HEK293 (cell line): ENCODE measurements around the gene ANAPC2.

Experiments
- CTCF ChIA-PET: fragments of 350-600 bp; formaldehyde crosslinking; extraction: SDS; loops from one replicate; lab custom pipeline; 2021; ENCODE audit warnings: antibody characterized with exemption; lab: Yijun Ruan, JAX
- POLR2A ChIA-PET: fragments of 300-600 bp; formaldehyde crosslinking; extraction: SDS; loops from one replicate; lab custom pipeline; 2020; ENCODE audit warnings: antibody characterized with exemption, inconsistent platforms; lab: Yijun Ruan, JAX
- H3K27ac ChIP-seq: fragments of 200-500 bp; sonication (Bioruptor generic); 2 replicates; pipeline ENCODE4 v1.5.1; 2014; ENCODE audit warnings: low read depth, low read length, control low read depth, inconsistent platforms; ENCODE audit errors: extremely low read depth
- H3K36me3 ChIP-seq, 2 experiments: fragments of 200-500 bp in 1 of 2; sonication (Bioruptor generic) in 1 of 2; 1 replicate in 1 of 2; 2 replicates in 1 of 2; pipeline ENCODE4 v1.5.1; 2014 to 2017; ENCODE audit warnings: inconsistent platforms in 2 of 2, low read length in 2 of 2; ENCODE audit not compliant: control insufficient read depth in 2 of 2, insufficient read depth in 1 of 2
- H3K4me1 ChIP-seq: fragments of 200-500 bp; sonication (Bioruptor generic); 2 replicates; pipeline ENCODE4 v1.5.1; 2014; ENCODE audit warnings: mild to moderate bottlenecking, low read length, inconsistent platforms; ENCODE audit not compliant: control insufficient read depth, insufficient read depth
- H3K4me3 ChIP-seq: 2 replicates; pipeline ENCODE4 v1.5.1; 2011; ENCODE audit warnings: low read depth, mild to moderate bottlenecking, control low read depth, low read length, moderate library complexity
- H3K9me3 ChIP-seq: fragments of 200-500 bp; sonication (Bioruptor generic); 2 replicates; pipeline ENCODE4 v1.5.1; 2014; ENCODE audit warnings: low read depth, low read length, inconsistent platforms; ENCODE audit not compliant: control insufficient read depth, insufficient read depth
- ATF2 ChIP-seq: fragments of 450-650 bp; formaldehyde crosslinking; IDR thresholded peaks from 2 replicates; pipeline ENCODE4 v1.5.1; 2016; ENCODE audit warnings: missing biosample characterization, missing genetic modification characterization, low read depth
- FEZF1 ChIP-seq: fragments of 450-650 bp; formaldehyde crosslinking; IDR thresholded peaks from 2 replicates; pipeline ENCODE4 v1.5.1; 2016; ENCODE audit warnings: missing biosample characterization, missing genetic modification characterization
- GLI2 ChIP-seq: fragments of 450-650 bp; formaldehyde crosslinking; IDR thresholded peaks from 2 replicates; pipeline ENCODE4; 2017; ENCODE audit warnings: missing biosample characterization, missing genetic modification characterization, low read depth, borderline replicate concordance
- HOXA7 ChIP-seq: sonication (generic); formaldehyde crosslinking; IDR thresholded peaks from 2 replicates; pipeline ENCODE4 v1.8.1; 2022; ENCODE audit warnings: missing genetic modification reagents, borderline replicate concordance
- INSM2 ChIP-seq: fragments of 450-650 bp; formaldehyde crosslinking; IDR thresholded peaks from 2 replicates; pipeline ENCODE4 v1.5.1; 2016; ENCODE audit warnings: missing biosample characterization, missing genetic modification characterization
- PRDM4 ChIP-seq: fragments of 450-650 bp; formaldehyde crosslinking; IDR thresholded peaks from 2 replicates; pipeline ENCODE4 v1.5.1; 2017; ENCODE audit warnings: missing biosample characterization, missing genetic modification characterization
- YY1 ChIP-seq: fragments of 450-650 bp; formaldehyde crosslinking; IDR thresholded peaks from 2 replicates; pipeline ENCODE4 v1.5.1; 2018; ENCODE audit warnings: missing biosample characterization, missing genetic modification characterization
- ZEB2 ChIP-seq: fragments of 450-650 bp; formaldehyde crosslinking; IDR thresholded peaks from 2 replicates; pipeline ENCODE4 v1.5.1; 2016; ENCODE audit warnings: missing biosample characterization, missing genetic modification characterization
- ZIC2 ChIP-seq: fragments of 450-650 bp; formaldehyde crosslinking; IDR thresholded peaks from 2 replicates; pipeline ENCODE4 v1.5.1; 2016; ENCODE audit warnings: missing biosample characterization, missing genetic modification characterization
- ZNF133 ChIP-seq: fragments of 450-650 bp; formaldehyde crosslinking; IDR thresholded peaks from 2 replicates; pipeline ENCODE4 v1.5.1; 2016; ENCODE audit warnings: missing biosample characterization, missing genetic modification characterization
- ZNF214 ChIP-seq: fragments of 450-650 bp; formaldehyde crosslinking; IDR thresholded peaks from 2 replicates; pipeline ENCODE4 v1.5.1; 2017; ENCODE audit warnings: missing biosample characterization, mild to moderate bottlenecking, missing genetic modification characterization, borderline replicate concordance
- ZNF48 ChIP-seq: fragments of 450-650 bp; formaldehyde crosslinking; IDR thresholded peaks from 2 replicates; pipeline ENCODE4 v1.5.1; 2016; ENCODE audit warnings: missing biosample characterization, missing genetic modification characterization
- ZNF514 ChIP-seq: fragments of 450-650 bp; formaldehyde crosslinking; IDR thresholded peaks from 2 replicates; pipeline ENCODE4 v1.5.1; 2016; ENCODE audit warnings: missing biosample characterization, missing genetic modification characterization
- ZNF521 ChIP-seq: fragments of 450-650 bp; formaldehyde crosslinking; IDR thresholded peaks from 2 replicates; pipeline ENCODE4 v1.5.1; 2017; ENCODE audit warnings: missing biosample characterization, mild to moderate bottlenecking, missing genetic modification characterization
- ZNF596 ChIP-seq: fragments of 450-650 bp; IDR thresholded peaks from 2 replicates; pipeline ENCODE4 v1.5.0; 2018; ENCODE audit warnings: missing biosample characterization, mild to moderate bottlenecking, missing genetic modification characterization, moderate library complexity
- ZNF623 ChIP-seq: fragments of 450-650 bp; formaldehyde crosslinking; IDR thresholded peaks from 2 replicates; pipeline ENCODE4 v1.5.1; 2016; ENCODE audit warnings: missing biosample characterization, missing genetic modification characterization
- ZNF654 ChIP-seq: fragments of 450-650 bp; formaldehyde crosslinking; IDR thresholded peaks from 2 replicates; pipeline ENCODE4 v1.5.1; 2016; ENCODE audit warnings: low read depth, missing biosample characterization, missing genetic modification characterization
- TF ChIP-seq, protein P1 (sequence below): fragments of 450-650 bp; formaldehyde crosslinking; IDR thresholded peaks from 2 replicates; pipeline ENCODE4 v1.5.1; 2016; ENCODE audit warnings: missing biosample characterization, missing genetic modification characterization
- TF ChIP-seq, protein P2 (sequence below): fragments of 450-650 bp; formaldehyde crosslinking; IDR thresholded peaks from 2 replicates; pipeline ENCODE4; 2016; ENCODE audit warnings: missing biosample characterization, missing genetic modification characterization

The ANAPC2 gene

DNA sequence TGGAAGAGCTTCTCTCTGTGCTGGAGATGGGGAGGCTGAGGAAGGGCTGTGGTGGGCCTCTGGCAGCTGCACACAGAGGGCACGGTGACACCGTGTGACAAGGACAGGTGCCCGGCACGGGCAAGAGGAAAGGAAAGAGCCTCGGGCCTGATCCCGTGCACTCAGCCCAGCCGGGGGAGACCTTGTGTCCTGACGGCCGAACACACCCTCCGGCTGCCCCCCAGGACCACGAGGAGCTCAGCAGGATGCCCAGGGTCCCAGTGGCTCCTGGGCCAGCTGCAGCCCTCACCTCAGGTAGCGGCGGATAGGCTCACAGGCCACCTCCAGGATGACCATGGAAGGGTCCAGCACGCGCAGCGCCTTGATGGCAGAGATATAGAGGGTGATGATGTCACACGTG is 5.5 kb downstream of the ANAPC2 start (continued):
- TF ChIP-seq INSM2 = no peak

DNA sequence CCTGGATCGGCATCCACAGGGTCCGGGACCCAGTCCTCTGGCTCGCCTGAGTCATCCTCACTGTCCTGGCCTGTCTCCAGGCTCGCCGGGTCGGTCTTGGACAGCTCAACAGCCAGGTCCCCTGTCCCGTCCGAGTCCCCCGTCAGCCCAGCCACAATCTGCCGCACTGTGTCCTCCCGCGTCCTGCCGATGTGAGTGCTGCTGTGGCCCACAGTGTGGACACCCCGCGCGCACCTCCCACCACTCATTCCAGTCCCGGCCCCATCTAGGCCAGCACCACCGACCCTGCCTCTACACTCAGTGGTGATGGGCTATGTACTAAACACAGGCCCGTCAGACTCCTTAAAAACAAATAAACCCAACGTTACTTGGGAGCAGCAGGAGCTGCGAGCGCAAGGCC is 6.7 kb downstream of the ANAPC2 start:
- ChIA-PET POLR2A (interaction anchor here (1.0 to 1.7 kb wide), 3 partner anchors 24 to 120 kb away, joined by 3 to 6 read pairs (median 3); partner anchors contain the start of genes NRARP and TUBB4B), CTCF (interaction anchor here (1.1 kb wide), 1 partner anchor 35 kb away, joined by 3 read pairs; no protein-coding TSS in a partner anchor)
- Histone ChIP-seq H3K9me3 (no peaks in the 10 kb centered on the region), H3K4me1 (no peaks in the 10 kb centered on the region), H3K4me3 (no peak overlapping the region), H3K27ac (no peak overlapping the region), H3K36me3 (peaks cover 0 to 89% of the 10 kb centered on the region in 2 experiments; a peak in 2 of 3 replicates)
- TF ChIP-seq ATF2 = no peak
- TF ChIP-seq ZIC2 (tag by site-specific recombination) = no peak
- no peak for TF ChIP-seq ZNF133 (tag by site-specific recombination)
- TF ChIP-seq, protein P1, sequence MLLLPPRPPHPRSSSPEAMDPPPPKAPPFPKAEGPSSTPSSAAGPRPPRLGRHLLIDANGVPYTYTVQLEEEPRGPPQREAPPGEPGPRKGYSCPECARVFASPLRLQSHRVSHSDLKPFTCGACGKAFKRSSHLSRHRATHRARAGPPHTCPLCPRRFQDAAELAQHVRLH = no peak
- TF ChIP-seq FEZF1 = no peak
- no peak for TF ChIP-seq ZNF521 (tag by site-specific recombination)
- no peak for TF ChIP-seq GLI2 (tag by site-specific recombination)
- no peak for TF ChIP-seq ZNF48 (tag by site-specific recombination)
- TF ChIP-seq ZNF214 (tag by site-specific recombination) = no peak
- TF ChIP-seq ZNF623 = no peak
- TF ChIP-seq PRDM4 (tag by site-specific recombination) = no peak
- no peak for TF ChIP-seq ZNF596 (tag by site-specific recombination)
- TF ChIP-seq ZNF514 (tag by site-specific recombination) = no peak
- TF ChIP-seq ZNF654 = no peak
- no peak for TF ChIP-seq YY1 (tag by site-specific recombination)
- no peak for TF ChIP-seq ZEB2
- TF ChIP-seq HOXA7 (CRISPR knock-in tag) = no peak
- TF ChIP-seq, protein P2, sequence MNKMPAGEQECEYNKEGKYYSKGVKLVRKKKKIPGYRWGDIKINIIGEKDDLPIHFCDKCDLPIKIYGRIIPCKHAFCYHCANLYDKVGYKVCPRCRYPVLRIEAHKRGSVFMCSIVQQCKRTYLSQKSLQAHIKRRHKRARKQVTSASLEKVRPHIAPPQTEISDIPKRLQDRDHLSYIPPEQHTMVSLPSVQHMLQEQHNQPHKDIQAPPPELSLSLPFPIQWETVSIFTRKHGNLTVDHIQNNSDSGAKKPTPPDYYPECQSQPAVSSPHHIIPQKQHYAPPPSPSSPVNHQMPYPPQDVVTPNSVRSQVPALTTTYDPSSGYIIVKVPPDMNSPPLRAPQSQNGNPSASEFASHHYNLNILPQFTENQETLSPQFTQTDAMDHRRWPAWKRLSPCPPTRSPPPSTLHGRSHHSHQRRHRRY (tag by site-specific recombination) = no peak
